ENCODE data around the gene ERI3.

The ERI3 gene, protein sequence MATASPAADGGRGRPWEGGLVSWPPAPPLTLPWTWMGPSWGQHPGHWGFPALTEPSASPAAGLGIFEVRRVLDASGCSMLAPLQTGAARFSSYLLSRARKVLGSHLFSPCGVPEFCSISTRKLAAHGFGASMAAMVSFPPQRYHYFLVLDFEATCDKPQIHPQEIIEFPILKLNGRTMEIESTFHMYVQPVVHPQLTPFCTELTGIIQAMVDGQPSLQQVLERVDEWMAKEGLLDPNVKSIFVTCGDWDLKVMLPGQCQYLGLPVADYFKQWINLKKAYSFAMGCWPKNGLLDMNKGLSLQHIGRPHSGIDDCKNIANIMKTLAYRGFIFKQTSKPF

DNA sequence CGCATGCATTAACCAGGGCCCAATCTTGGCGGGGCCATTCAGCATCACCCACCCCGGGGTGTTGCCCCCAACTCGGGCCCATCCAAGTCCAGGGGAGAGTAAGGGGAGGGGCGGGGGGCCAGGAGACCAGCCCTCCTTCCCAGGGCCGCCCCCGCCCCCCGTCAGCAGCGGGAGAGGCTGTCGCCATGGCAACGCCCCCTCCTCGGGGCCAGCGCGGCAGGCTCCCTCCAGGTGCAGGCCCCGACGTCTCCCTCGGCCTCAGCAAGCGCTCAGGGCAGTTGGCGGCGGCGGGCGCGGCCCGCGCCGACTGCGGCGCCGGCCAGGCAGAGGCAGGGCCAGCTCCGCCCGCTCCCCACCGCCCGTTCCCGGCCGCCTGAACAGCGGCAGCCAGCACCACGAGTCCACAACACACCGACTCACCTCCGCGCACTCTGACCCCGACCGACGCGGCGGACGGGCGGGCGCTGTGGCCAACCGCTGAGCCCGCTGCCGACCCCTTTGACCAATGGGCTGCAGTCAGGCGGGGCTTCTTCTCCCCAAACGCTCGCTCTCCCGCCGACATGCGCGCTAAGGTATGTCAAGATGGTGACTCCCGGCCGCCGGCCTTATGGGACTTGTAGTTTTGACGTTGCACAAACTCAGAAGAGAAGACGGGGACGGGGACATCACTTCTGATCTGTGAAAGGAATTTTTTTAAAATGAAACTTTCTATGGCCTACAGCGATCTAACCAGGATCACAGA, at the start of gene ERI3:
Gene ERI3 (minus strand): TSS at position 418 of the 742 bp plus-strand sequence. CDS start 231 bp downstream, at position 187.
- DNase-seq: peak; percentile 95 to 96

DNA sequence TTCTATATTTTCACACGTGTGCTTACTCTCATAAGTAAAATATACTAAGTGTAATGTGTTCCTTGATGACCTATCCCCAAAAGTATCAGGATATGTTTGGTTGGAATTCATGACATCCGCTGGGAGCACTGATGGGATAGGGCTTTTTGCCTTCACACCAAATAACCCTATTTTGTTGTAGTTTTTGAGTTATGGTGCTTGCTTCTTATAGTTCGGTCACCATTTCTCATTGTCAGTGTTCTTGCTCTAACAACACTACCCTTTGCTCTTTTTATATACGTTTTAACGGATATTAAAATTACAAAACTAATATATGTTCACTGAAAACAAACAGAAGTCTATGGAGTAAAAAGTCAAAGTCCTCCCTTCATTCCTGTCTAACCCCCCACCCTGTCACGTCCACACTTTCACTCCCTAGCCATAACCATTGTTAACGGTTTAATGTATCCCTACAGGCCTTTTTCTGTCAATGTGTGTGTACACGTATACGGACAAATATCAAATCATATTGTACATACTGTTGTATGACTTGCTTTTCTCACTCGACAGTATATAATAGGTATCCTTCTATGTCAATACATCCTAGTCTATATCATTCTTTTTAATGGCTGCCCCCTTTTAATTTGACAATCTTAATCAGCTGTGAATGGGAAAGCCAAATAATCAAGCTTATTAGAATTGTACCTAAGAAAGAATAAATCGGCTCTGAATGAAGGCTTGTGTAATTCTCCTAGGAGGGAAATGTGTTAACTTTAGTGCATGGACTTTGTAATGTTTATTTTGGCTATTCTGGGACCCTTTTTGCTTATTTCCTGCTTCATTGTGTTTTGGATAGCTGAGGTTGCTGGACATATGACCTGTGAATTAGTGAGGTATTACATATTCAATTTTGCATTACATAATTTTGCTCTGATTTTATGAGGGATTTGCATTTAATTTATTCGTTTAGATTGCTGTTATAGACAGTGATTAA, 46.5 kb upstream of the ERI3 start:
- no peak for DNase-seq

DNA sequence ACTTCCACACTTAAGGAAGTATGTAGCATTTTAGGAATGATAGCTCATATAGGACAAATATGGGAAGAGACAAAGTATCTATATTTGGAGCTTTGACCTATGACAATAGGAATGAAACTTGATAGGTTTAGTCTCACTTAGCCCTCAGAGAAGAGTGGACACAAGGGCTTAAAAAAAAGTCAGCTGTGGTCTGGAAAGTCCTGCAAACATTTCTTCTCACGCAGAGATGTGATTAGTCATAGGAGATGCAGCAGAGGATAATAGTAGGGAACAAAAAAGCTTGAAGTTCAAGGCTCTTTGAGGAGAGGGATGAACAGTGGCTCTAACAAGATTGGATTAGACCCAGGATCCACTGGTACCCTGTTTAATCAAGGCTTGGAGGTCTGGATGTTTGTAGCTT, 35.2 kb upstream of the ERI3 start:
- no peak for DNase-seq

DNA sequence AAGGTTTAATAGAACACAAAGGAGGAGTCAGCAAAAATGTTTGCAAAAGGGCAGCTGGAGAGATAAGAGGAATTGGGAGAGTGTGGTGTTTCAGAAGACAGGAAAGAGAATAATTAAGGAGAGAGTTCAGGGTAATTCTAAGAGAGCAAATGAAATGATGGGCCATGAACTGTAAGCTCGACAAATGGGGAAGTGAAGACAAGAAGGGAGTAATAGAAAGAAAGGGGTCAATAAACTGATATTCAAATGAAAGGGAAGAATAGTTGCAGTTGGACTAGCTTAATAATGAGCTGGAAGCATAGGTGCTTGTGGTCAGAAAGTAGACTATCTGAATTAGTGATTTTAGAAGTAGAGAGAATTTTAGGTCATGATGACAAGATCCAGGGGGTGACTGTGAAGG, 34.4 kb upstream of the ERI3 start:
- no peak for DNase-seq

DNA sequence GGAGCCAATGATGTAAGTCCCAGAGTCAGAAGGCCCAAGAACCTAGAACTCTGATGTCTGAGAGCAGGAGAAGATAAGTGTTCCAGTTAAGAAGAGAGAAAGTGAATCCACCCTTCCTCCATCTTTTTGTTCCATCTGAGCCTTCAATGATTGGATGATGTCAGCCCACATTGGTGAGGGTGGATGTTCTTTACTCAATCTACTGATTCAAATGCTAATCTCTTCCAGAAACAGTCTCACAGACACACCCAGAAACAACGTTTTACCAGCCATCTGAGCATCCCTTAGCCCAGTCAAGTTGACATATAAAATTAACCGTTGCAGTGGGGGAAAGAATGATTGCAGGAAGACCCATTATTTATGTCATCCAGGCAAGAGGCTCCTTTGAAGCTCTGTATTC, 33.5 kb upstream of the ERI3 start:
- DNase-seq: no peak

DNA sequence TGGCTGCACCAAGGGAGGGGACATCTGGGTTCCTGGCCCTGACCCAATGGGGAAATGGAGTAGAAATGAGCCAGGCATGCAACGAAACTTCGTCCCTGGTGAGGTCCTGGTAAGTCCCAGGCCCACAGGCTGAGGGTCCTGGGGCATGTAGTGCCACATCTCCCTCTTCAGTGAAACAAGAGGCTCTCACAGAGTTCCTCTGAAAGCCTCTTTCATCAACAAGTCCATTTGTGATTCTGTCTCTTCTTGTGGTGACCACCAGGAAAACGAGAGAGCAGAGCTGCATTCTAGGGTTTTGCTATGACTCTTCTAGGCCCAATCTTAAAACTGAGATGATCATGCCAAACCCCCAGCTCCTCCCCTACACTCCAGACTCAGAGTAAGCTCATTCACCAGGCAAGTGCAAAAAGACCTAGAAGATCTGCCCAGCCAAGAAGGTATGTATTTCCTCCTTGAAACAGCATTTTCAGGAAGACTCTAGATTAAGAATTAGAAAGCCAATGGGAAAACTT, 25.7 kb upstream of the ERI3 start:
- DNase-seq: no peak

DNA sequence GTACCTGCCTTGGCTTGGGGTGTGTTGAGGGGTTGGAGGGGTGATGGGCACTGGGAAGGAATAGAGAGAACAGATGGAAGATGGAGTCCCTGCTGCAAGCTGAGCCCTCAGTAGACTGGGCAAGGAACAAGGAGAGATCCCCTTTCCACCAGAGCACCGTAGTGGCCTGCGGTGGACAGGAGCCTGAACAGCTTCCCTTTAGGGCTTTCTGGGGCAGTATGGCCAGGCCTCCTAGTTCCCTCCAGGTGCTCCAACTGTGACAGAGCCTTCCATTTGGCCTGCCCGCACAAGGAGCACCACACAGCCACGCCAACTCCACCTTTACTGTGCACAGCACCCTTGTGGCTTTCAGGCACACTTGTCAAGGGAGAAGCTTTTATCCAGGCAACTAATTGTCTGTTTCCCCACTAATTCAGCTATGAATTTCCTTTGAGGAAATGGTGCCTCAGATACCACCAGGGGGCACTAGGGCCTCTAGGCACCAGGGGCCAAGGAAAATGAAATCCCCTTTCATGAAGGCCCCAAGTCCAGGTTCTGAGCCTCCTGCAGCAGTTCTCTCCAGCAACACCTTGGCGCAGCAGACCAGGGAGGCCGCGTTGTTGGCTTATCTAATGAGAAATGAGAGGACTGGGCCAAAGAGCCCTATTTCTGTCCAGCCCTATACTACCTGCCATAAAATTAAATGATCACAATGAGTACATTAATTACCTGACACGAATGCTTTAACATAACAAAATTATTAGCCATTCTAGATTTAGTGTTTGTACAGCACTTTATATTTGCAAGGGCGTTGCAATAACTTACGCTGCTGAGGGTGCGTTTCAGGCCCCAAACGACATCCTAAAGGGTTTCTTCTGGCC, 23.1 kb upstream of the ERI3 start:
- DNase-seq: peak; percentile 56 to 61

DNA sequence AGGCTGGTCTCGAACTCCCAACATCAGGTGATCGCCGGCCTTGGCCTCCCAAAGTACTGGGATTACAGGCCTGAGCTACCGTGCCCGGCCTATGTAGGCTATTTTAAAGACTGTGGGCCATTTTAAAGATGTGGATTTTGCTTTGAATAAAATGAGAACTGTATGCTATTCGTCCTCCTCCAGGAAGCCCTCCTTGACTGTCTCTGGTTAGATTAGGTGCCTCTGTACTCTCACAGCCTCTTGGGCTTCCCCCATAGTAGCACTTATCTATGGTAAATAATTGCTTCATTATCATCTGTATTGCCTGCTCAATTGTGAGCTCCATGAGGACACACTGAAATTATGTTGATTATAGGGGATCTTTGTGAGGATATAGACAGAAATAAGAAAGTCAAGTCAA, 20.5 kb upstream of the ERI3 start:
- DNase-seq: no peak

DNA sequence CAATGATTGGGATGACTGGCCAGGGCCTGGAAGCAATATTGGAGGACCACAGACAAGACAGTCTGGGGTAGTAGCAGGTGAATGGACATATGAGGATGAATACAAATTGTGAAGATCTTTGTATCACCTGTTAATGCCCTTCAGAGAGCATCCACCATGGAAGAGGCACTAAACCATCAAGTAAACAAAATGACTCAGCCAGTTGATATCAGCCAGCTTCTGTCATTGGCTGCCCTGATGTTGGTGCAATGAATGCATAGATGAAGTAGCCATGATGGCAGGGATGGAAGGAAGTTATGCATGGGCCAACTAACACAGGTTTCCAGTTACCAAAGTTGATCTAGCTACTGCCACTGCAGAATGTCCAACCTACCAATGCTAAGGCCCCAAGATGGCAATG, 16.1 kb upstream of the ERI3 start:
- no peak for DNase-seq

DNA sequence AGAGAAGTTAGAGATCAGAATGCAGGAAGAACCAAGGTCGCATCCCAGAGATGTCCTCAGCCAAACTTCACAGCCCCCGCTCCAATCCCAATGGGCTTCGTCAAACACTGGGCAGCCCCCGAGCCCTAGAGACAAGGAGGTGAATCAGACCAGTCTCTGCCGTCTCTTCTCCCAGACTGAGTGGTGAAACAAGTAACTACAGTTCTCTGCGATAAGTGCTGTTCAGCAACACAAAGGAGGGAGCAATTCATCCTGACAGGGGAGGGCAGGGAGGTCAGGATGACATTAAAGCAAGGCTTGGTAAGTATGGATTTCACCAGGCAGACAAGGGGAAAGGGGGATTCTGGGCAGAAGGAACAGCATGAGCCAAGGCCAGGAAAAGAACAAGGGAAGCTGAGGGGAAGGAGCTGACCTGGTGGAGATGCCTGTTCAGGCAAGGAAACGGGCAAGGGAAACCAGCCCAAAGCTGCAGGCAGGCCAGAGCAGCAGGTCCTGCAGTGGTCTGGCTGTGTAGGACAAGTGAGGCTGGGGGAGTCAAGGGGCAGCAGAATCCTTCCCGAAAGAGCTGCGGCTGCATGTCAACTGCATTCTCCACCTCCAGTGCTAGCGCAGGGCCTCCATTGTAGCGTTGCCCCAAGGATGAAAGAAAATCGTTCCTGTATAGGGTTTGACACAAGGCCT, 13.6 kb upstream of the ERI3 start:
- no peak for DNase-seq

DNA sequence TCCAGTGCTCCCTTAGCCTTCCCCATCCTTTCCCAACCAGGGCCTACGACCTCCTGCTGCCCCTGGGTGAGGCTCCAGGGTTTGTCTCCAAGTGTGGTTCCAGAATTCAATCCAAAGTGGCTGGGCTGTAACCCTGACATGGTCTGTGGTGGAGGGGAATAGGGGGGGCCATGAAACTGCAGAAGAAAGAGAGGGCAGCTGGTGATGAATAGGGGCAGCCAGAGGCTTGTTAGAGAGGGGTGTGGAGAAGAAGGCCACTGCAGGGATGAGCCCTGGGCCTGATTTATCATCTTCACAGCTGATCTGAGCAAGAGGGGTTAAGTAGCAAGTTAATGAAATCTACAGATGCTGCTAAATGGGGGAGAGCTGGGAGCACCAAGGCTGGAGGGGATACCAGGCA, 12.9 kb upstream of the ERI3 start:
- no peak for DNase-seq

DNA sequence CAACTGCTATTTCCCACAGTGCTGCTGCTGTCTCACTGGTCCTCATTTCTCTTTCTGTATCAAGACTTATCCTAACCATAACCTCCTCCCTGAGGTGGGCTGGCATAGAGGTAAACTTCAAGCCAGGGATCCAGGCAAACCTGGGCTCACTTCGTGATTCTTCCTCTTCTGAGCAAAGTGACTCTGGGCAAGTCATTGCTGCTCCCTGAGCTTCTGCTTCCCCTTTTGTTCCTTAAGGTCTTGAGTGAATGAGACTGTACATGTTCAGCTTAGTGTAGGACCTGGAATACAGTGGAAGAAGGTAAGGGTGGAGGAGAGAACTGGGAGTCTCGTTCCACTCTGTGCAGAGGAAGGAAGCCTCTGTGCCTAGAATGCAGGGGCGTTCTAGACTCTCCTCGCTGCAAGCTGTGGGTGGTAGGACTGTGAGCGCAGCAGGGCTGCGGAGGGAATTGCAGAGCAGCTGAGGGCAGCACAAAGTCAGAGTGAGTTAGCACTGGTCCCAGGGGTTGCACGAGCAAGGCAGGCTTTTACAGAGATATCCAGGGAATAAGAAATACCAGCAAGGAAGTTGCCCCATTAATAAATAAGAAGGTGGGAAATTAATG, 11.4 kb upstream of the ERI3 start:
- DNase-seq: no peak

DNA sequence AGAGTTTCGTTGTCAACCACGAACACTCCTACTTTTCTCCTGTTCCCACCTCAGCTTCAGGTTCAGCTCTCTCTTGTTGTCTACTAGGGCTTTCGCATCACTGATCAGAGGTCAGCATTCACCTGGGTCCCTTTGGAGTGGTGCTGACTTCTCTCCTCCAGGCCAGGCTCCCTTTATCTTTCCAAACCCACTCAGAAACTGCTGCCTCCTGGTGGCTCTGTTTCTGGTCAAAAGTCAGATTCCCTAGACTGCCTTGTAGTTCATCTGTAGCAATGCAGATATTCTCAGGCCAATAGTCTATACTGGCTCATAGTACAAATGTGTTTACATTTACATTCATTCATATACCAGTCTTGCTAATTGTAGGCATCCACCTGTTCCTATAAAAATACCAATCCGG, 6.4 kb upstream of the ERI3 start:
- no peak for DNase-seq

DNA sequence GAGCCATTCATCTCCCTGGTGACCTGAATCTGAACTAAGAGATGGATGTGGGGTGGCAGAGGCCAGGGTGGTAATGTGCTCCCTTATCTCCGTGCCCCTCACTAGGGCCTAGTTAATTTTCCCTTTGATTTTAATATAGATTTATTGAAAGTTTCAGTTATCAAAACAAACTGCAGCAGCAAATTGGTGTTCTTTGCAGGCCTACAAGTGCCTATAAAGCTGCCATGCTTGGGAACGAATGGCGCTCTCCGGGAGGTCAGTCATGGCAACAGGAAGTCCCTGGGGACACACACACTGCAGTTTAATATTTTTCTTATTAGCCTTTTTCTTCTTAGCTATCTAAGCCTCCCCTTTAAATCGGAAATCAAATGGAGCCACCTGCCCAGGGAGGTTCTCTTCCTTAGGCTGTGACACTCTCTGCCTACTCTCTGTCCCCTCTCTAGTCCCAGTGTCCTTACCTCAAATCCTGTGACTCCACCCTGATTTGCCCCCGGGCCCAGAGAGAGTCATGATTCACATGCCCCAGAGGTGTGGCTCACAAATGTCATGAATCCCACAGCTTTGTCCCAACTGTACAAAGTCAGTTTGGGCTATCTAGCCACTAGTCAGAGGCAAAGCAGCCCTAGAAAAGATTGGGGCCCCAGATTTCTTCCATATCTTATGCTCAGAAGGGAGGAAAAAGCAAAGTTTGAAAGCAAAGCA, 4.3 kb upstream of the ERI3 start:
- no peak for DNase-seq

DNA sequence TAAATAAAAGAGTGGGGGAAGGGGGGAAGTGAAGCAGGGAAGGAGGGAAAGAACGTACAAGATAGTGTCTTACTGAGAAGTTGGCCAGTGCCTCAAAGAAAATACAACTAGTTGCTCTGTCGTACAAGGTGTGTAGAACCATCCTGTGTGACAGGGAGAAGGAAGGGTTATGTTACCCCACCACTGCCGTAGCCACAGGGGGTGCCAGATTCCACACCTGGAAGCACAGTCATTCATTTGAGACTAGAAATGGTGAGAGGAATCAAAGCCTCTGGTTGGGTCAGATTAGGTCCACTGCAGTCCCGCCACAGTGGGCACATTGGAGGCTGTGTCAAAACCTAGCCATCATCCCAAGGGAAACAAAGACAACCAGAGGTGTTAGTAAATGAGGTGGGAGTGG, 2.7 kb upstream of the ERI3 start:
- DNase-seq: no peak

DNA sequence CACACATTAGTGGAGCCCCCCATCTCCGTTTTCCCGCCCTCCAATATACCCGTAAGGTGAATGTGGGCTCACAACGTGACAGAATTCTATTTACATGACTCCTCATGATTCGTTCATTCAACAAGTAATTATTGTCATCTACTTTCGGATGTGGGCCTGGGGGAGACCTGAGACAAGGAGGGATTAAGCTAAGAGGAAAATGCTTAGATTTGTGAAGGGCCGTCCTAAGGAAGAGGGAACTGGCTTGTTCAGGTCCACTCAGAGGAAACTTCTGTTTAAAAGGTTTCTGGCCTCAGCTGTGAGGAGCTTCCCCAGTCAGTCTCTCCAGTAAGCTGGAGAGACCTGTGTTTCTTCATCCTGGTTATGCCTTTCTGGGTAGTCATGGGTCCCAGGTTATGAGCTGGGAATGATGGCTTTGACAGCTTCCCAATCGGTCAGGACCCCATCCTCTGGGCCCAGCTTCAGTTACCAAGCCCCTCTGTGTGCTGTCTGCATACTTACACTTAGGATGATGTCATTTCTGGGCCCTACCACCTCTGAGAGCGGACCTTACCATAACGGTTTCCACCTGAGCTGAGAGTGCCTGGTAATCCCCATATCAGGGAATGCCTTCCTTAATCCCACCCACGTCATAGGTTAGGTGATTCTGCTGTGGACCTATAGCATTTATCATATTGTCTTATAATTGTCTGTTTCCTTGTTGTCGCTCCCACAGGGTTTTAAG, 687 bp upstream of the ERI3 start:
- peak in 1 of 2 experiments; percentile 1 for DNase-seq

DNA sequence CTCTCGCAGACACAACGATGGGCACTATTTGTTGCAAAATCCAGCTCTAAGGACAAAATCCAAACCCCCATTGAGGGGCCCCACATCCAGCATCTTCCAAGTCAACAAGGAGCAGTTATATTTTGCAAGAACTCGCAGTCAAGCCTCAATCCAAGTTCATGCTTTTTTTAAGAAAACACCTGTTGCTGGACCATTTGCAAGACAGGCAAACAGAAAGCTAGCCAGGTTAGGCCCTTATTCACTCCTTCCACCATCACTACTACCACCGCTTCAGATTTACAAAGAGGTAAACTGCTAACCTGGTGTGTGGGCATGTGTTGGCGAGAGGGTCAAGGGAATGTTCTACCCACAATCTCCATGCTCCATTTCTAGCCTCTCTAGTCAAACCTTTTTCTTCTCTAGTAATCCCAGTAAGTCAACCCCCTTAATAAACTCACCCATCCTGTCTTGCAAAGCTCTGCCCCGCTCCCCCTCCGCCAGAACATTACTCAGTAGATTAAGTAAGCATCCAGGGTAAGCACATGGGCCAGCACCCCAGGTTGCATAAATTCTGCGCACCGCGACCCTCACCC, 703 bp downstream of the ERI3 start:
- no peak for DNase-seq

DNA sequence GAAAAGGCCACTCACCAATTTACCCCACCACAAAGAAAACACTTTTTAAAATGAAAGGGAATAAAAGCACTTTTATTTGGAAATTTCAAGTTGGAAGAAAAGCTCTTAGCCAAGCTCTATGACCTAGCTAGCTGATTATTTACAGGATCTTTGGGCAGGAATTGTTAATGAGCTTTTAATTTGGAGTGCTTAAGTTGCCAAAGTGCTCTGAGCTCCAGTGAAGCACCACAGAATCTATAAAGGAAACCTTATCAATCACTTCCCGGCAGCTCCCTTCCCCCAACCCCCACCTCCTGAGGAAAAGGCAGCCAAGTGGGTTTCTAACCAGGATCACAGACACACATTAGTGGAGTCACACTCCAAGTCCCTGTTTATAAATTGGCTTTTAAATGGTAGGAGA, 1.5 kb downstream of the ERI3 start:
- DNase-seq: no peak

DNA sequence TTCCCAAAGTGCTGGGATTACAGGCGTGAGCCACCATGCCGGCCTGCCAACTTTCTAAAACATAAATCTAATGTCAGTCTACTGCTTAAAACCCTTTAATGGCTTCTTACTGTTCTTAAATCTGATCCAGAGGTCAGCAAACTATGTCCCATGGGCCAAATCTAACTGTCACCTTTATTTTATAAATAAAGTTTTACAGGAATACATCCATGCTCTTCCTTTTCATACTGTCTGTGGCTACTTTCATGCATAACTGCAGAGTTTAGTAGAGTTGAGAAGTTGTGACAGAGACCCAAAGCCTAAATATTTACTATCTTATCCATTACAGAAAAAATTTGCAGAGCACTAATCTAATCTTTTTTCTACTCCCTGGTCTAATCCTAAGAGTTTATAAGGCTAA, 3.8 kb downstream of the ERI3 start:
- no peak for DNase-seq
